Mesothelial cell of epicardium (in vitro differentiated cells): ENCODE results near the gene ZMYND10. TPM values are rescaled to one million over a fixed set of nuclear protein-coding genes. Genes with fewer than 3 reads are reported as not detected.

ENCODE experiments used
- DNase-seq, 2 experiments: peaks; one replicate each; pipeline ENCODE4 v3.0.0; 2021; ENCODE audit warnings: low spot score in 2 of 2; ENCODE audit not compliant: unreplicated experiment in 2 of 2
- H3K27ac Mint-ChIP-seq: 2 replicates; pipeline ENCODE4 v1.8.0; 2021; ENCODE audit warnings: mixed read lengths
- H3K27me3 Mint-ChIP-seq: 2 replicates; pipeline ENCODE4 v1.8.0; 2021; ENCODE audit warnings: low read depth, mixed read lengths
- H3K36me3 Mint-ChIP-seq: 2 replicates; pipeline ENCODE4 v1.8.0; 2021; ENCODE audit warnings: mixed read lengths
- H3K4me1 Mint-ChIP-seq: 2 replicates; pipeline ENCODE4 v1.8.0; 2021; ENCODE audit warnings: mixed read lengths
- H3K4me3 Mint-ChIP-seq: 2 replicates; pipeline ENCODE4 v1.8.0; 2021; ENCODE audit warnings: mild to moderate bottlenecking, moderate library complexity, mixed read lengths
- H3K9me3 Mint-ChIP-seq: 2 replicates; pipeline ENCODE4 v1.8.0; 2021; ENCODE audit warnings: mixed read lengths
- CTCF ChIP-seq: fragments of 200-600 bp; sonication (generic); IDR thresholded peaks from one replicate; pipeline ENCODE4 v1.5.0; 2021; ENCODE audit warnings: antibody characterized with exemption; ENCODE audit not compliant: unreplicated experiment
- total RNA-seq: library from RNA; stranded (reverse); gene quantifications from 3 replicates; pipeline ENCODE4 v1.2.1, GENCODE V29; 2021

Gene ZMYND10
- total RNA-seq, 1 donor from 2014 or later = 0.83 TPM

DNA sequence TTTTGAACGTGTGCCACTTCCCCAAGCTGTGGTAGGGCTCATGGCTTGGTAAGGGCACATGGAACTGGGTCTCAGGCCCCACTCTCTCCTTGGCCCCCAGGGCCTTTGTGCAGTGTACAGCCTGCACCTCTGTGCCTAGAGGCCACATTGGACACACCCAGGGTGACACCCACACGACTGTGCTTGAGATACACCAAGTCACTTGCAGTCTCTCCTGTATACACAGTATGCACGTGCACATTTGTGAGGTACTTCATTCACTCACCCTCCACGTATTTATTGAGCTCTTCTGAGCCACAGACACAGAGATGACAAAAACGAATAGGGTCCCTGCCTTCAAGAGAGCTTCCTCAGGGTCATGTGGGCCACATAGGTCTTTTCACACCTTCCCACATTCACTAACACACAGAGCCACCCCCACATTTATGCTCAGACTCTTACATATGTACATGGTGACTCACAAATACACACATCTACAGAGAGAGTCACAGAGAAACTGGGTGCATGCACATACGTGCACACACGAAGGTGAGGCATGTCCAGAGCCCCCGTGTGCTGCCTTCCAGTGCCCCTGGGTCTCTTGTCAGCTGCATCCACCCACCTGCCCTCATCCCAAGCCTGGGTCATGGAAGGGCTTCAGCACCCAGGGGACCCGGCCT is 23.6 kb upstream of the ZMYND10 start:
- H3K4me3 Mint-ChIP-seq = no peak overlapping the region
- H3K27ac Mint-ChIP-seq = no peak overlapping the region
- DNase-seq = no peak
- no peaks in the 10 kb centered on the region for H3K9me3 Mint-ChIP-seq
- H3K36me3 Mint-ChIP-seq = no peaks in the 10 kb centered on the region
- peaks cover 35% of the 10 kb centered on the region for H3K4me1 Mint-ChIP-seq
- no peak for TF ChIP-seq CTCF
- H3K27me3 Mint-ChIP-seq = peaks cover 2% of the 10 kb centered on the region

DNA sequence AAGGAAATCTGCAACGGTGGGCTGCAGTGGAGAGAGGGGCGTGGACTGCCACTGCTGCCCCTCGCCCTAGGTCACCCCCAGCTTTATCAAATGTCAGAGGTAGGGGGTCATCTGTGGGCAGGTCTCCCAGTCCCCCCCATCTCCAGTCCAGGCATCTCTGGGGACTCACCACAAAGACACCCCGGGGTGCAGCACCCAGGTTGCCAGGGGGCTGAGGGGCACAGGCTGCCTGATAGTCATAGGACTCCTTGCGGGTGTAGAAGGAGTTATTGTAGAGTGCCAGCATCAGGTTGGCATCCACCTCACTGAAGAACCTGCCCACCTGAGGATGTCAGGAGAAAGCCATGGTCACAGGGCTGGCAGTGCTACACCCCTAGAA is 20.3 kb upstream of the ZMYND10 start:
- H3K4me3 Mint-ChIP-seq = peak overlapping the region; percentile 80
- peaks cover 4% of the 10 kb centered on the region for H3K27me3 Mint-ChIP-seq
- DNase-seq = no peak
- TF ChIP-seq CTCF = no peak
- no peak overlapping the region for H3K27ac Mint-ChIP-seq
- H3K4me1 Mint-ChIP-seq = peaks cover 19% of the 10 kb centered on the region
- H3K36me3 Mint-ChIP-seq = no peaks in the 10 kb centered on the region
- H3K9me3 Mint-ChIP-seq = no peaks in the 10 kb centered on the region

GRCh38 chr3:50365080-50365841 is 19.7 kb upstream of the ZMYND10 start:
- no peaks in the 10 kb centered on the region for H3K36me3 Mint-ChIP-seq
- H3K27ac Mint-ChIP-seq = peak overlapping the region; percentile 25
- H3K27me3 Mint-ChIP-seq = peaks cover 4% of the 10 kb centered on the region
- peaks cover 16% of the 10 kb centered on the region for H3K4me1 Mint-ChIP-seq
- peak overlapping the region; percentile 80 for H3K4me3 Mint-ChIP-seq
- H3K9me3 Mint-ChIP-seq = no peaks in the 10 kb centered on the region
- TF ChIP-seq CTCF = no peak
- peak; percentile 80 to 82 for DNase-seq

GRCh38 chr3:50364573-50365079 is 19.1 kb upstream of the ZMYND10 start:
- Mint-ChIP-seq H3K4me1 (peaks cover 20% of the 10 kb centered on the region), H3K27me3 (peaks cover 4% of the 10 kb centered on the region), H3K36me3 (no peaks in the 10 kb centered on the region), H3K27ac (peak overlapping the region; percentile 79), H3K4me3 (peak overlapping the region; percentile 80), H3K9me3 (no peaks in the 10 kb centered on the region)
- peak; percentile 34 to 67 for DNase-seq
- no peak for TF ChIP-seq CTCF

- no peak for TF ChIP-seq CTCF
- no peaks in the 10 kb centered on the region for H3K9me3 Mint-ChIP-seq
- H3K27ac Mint-ChIP-seq = peak overlapping the region; percentile 96
- peaks cover 2% of the 10 kb centered on the region for H3K27me3 Mint-ChIP-seq
- peak overlapping the region; percentile 97 for H3K4me3 Mint-ChIP-seq
- H3K4me1 Mint-ChIP-seq = peaks cover 44% of the 10 kb centered on the region
- DNase-seq = no peak
- no peaks in the 10 kb centered on the region for H3K36me3 Mint-ChIP-seq
These were observed 14.2 kb upstream of the ZMYND10 start for GRCh38 chr3:50359760-50360110.
